Cardiac septum (tissue), 1 donor: ENCODE results near the gene USF2. TPM values are rescaled to one million over a fixed set of nuclear protein-coding genes. Genes with fewer than 3 reads are reported as not detected.

Experiments used
- DNase-seq: peaks from one replicate; pipeline ENCODE4 v3.0.0-alpha.2; 2020; ENCODE audit warnings: low spot score
- intact Hi-C: fragments of 100-400 bp; cut with DNase I; formaldehyde crosslinking; loops from one replicate; pipeline ENCODE4 v1.14.0; 2022
- total RNA-seq: library from RNA; stranded (reverse); fragmentation: NEBNext Ultra II Directional; extraction: Animal tissue kit (Norgen Biotek cat#: 25700); gene quantifications from one replicate; pipeline ENCODE4 v1.2.1, GENCODE V29; 2021
- donor health status: DM: no; HTN: no; CAD: no.

The USF2 gene
- total RNA-seq, 1 donor from 2014 or later: 174 TPM

DNA sequence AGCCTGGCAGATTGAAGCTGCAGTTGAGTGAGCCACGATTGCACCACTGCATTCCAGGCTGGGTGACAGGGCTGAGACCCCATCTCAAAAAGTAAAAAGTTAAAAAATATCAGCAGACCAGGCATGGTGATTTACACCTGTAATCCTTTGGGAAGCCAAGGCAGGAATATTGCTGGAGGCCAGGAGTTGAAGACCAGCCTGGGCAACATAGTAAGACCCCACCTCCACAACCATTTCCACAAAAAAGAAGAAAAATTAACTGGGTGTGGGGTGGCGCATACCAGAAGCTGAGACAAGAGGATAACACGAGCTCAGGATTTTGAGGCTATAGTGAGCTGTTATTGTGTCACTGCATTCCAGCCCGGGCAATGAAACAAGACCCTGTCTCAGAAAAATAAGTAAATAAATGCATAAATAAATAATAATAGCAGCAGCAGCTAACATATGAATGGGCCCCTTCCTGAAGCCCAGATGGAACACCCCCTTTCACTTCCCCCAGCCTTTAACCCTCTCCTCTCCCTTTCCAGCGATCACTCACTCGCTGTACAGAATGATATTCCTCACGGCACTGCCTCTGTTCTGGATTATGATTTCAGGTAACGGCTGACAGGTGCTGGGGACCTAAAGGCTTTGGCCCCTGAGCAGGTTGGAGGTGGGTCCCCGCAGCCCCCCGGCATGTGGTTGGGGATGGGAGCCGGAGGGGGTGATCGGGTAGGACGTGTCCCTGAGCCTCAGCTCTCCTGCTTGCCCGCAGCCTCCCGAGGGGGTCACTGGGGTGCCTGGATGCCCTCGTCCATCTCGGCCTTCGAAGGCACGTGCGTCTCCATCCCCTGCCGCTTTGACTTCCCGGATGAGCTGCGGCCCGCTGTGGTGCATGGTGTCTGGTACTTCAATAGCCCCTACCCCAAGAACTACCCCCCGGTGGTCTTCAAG, 26.4 kb downstream of the USF2 start:
- intact Hi-C loops: no loop called here
- no peak for DNase-seq

DNA sequence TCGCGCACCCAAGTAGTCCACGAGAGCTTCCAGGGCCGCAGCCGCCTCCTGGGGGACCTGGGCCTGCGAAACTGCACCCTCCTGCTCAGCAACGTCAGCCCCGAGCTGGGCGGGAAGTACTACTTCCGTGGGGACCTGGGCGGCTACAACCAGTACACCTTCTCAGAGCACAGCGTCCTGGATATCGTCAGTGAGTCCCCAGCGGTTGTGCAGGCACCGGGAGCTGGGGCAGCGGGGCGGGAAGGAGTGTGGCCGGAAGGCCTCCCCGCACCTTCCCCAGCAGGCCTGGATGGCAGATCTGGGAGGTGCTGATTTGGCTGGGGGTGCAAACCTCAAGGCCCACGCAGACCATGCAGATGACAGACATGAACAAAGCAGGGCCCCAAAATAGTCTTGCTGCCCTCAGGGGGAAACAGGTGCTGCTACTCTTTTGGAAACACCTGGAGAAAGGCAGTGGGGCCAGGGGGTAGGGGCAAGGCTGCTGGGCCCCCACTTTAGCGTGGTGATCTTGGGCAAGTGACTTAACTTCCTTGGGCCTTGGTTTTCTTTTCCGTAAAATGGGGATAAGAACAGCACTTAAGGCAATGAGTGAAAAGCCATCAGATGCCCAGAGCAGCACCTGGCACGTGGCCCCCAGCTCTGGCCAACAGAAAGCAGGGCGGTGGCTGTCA, 27.2 kb downstream of the USF2 start:
- no peak for DNase-seq

DNA sequence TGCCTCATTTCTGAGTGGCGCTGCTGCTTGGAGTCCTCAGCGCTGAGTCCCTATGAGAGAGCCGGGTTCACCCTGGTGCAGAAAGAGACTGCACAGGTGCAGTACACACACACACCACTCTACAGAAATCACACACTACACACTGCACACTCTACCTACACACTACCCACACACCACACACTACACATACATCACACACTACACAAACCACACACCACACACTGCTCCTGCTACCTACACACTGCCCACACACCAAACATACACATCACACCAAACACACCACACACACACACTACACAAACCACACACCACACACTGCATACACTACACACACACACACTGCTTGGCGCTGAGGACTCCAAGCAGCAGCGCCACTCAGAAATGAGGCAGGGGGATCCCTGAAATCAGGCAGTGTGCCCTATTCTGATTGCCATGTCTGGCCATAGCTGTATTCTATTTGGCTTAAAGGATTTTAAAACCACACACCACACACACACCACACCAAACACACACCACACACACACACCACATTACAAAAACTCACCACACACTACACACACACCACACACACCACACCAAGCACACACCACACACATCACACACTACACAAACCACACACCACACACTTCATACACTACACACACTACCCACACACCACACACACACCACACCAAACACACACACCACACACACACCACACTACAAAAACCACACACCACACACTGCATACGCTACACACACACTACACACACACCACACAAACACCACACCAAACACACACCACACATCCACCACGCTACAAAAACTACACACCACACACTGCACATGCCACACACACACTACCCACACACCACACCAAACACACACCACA, 28.1 kb downstream of the USF2 start:
- DNase-seq: no peak
- intact Hi-C loops: no loop called here

More for the DNA sequence above, 27.2 kb downstream of the USF2 start:
- intact Hi-C loops: no loop called here

DNA sequence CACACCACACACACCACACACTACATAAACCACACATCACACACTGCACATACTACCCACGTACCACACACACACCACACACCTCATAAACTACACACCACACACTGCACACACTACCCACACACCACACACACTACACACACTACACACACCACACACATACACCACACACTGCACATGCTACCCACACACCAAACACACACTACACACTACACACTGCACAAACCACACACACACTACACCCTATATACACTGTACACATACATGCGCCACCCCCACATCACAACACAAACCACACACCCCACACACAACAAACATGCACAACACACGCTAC, 28.7 kb downstream of the USF2 start:
- DNase-seq: no peak
- intact Hi-C loops: no loop called here

DNA sequence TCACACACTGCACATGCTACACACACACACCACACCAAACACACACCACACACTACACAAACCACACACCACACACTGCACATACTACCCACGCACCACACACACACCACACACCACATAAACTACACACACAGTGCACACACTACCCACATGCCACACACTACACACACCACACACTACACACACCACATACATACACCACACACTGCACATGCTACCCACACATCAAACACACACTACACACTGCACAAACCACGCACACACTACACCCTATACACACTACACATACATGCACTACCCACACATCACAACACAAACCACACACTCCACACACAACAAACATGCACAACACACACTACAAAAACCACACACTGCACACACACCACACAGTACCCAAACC, 29.2 kb downstream of the USF2 start:
- intact Hi-C loops: no loop called here
- DNase-seq: no peak

DNA sequence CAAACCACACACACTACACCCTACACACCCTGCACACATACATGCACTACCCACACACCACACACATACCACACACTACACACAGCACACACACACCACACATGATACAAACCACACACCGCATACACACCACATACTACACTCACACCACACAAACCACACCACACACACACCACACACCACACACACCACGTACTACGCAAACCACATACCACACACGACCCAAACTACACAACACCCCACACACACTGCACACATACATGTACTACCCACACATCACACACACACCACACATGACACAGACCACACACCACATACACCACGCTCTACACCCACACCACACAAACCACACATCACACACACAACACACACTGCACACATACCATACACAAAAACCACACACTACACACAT, 29.8 kb downstream of the USF2 start:
- intact Hi-C loops: no loop called here
- no peak for DNase-seq

DNA sequence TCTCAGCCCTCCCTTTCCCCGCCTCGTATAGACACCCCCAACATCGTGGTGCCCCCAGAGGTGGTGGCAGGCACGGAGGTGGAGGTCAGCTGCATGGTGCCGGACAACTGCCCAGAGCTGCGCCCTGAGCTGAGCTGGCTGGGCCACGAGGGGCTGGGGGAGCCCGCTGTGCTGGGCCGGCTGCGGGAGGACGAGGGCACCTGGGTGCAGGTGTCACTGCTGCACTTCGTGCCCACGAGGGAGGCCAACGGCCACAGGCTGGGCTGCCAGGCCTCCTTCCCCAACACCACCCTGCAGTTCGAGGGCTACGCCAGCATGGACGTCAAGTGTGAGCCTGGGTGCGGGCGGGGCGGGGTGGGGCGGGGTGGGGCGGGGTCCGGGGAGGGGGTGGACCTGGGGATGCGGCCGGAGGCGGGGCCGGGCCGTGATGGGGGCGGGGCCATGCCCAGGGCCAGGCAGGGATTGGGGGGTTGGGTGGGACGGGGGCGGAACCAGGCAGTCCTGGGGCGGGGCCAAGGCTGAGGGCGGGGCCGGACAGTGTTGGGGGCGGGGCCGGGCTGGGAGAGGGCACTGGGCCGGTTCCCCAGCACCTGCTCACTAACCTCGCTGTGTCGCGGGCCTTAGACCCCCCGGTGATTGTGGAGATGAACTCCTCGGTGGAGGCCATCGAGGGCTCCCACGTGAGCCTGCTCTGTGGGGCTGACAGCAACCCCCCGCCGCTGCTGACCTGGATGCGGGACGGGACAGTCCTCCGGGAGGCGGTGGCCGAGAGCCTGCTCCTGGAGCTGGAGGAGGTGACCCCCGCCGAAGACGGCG, 31.0 kb downstream of the USF2 start:
- DNase-seq: no peak
- intact Hi-C loops: no loop called here

DNA sequence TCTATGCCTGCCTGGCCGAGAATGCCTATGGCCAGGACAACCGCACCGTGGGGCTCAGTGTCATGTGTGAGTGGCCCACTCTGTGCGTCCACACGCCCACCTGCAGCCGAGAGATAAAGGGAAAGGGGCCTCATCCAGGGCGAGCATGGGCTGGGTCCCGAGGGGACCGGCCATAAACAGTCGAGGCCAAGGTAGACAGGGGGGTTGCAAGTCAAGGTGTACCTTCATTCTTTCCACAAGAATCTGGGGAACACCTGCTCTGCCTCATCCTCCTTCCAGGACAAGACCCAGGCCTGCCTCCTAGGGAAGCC, 31.5 kb downstream of the USF2 start:
- no peak for DNase-seq
- intact Hi-C loops: no loop called here

DNA sequence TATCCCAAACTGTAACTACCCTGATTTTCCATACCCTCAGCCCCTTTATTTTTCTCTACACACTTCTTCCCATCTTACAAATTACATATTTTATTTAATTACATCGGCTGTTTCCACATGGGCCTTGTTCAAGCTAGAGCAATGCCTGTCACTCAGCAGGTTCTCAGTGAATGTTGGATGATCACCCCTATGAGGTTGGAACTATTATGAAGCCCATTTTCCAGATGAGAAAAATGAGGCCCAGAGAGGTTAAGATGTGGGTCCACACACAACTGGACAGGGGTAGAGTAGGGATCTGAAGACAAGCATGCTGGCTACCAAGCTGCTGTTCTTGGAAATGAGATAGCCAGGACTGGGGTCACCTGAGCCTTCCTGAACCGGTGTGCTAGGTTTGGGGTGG, 33.2 kb downstream of the USF2 start:
- DNase-seq: no peak
- intact Hi-C loops: no loop called here

DNA sequence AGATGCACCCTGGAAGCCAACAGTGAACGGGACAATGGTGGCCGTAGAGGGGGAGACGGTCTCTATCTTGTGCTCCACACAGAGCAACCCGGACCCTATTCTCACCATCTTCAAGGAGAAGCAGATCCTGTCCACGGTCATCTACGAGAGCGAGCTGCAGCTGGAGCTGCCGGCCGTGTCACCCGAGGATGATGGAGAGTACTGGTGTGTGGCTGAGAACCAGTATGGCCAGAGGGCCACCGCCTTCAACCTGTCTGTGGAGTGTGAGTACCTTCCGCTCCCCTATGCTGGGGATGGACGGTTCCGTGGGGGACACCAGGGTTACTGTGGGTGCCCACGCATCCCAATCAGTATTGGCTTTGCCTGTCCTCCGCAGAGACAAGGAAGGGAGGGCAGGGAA, 33.7 kb downstream of the USF2 start:
- no peak for DNase-seq
- intact Hi-C loops: no loop called here

DNA sequence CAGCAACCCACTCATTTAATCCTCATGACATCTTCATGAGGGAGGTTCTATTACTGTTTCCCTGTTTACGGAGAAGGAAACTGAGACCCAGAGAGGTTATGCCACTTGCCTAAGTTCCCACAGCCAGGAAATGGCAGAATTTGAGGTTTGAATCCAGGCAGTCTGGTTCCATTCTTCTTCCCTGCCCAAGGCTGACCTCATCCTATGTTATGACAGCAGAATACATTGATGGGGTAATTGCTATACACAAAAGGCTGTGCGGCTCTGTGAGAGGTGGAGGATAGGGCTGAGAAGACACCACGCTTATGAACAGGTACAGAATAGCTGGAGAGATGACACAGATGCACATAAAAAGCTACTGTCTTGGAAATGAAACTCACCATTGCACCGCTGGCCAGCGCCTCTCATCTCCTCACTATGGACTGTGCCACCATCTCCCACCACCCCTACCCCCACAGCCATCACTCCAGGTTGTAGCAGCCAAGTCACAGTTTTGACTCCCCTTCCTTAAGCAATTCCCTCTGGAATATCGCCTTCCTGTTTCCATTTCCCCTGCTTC, 34.7 kb downstream of the USF2 start:
- intact Hi-C loops: no loop called here
- DNase-seq: no peak

DNA sequence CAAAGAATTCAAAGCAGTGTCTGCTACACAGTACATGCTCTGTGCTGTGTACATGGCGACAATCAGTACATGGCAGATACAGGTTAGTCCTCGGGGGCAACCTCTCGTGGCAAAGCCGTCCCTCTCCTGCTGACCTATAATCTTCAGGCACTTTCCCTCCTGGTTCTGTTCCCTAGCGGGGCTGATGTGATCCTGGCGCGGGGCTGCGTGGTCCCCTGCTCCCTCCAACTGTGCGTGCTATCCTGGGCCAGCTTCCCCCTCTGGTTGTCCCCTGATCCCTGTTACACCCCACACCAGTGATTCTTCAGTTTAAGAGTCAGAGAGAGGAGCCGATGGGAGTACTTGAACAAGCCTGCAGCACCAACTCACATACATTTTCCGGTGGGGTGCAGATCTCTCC, 35.3 kb downstream of the USF2 start:
- intact Hi-C loops: no loop called here
- no peak for DNase-seq

DNA sequence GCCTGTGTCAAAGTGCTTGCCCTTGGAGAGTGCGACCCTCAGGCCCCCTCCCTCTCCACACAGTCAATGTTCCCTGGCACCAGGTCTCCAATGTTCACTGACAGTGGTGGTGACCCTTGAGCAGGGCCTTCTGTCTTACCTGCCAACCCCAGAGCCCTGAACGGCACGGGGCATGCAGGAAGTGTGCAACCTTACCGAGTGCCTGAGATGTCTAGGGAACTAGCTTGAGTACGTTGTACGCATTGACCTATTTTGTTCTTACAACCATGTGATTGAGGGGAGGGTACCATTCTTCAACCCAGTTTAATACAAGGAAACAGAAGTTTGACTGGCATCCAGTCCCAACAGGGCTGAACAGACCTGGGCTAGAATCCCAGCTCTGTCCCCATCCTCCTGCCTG, 36.4 kb downstream of the USF2 start:
- intact Hi-C loops: no loop called here
- no peak for DNase-seq

DNA sequence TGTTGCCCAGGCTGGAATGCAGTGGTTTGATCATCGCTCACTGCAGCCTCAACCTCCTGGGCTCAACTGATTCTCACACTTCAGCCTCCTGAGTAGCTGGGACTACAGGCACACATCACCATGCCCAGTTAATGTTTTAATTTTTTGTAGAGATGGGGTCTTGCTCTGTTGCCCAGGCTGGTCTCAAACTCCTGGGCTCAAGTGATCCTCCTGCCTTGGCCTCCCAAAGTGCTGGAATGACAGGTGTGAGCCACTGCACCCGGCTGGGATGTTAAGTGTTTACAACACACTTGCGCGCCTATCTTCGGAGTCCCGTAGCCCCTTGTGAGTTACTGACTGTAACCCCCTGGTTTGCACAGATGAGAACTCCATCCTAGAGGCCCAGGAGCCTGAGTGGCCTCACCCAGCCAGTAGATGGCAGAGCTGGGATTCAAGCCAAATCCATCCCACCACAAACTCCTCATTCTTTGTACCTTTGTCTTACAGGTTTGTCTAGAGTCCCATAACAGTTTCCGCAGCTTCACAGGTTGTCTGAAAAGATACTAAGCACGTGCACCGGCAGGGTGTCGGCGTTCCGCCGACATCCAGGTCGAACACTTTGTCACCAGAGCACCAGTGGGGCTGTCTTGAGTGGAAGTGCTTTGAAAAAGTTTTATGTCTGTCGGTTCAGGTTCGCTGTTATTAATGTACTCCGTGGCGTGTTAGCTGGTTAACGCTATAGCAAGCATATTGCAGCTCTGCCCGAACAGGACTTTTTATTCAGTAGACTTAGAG, 37.9 kb downstream of the USF2 start:
- intact Hi-C loops: no loop called here

DNA sequence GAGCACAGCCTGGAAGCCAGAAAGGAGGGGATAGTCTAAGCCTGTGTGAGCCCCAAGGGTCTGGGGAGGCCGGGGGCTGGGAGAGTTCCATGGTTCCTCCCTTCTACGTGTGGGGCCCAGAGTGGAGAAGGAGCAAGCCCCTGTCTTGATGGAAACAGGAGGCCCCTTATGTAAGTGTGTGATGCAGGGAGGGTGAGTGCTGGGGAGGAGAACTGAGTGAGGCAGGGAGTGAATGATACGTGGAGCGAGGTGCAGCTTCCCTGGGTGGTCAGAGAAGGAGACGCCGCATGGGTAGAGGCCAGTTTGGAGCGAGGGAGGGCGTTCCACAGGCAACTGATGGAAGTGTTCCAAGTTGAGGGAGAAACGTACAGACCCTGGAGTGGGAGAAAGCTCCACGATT, 39.2 kb downstream of the USF2 start:
- DNase-seq: no peak

More for the DNA sequence above, 37.9 kb downstream of the USF2 start:
- DNase-seq: no peak

DNA sequence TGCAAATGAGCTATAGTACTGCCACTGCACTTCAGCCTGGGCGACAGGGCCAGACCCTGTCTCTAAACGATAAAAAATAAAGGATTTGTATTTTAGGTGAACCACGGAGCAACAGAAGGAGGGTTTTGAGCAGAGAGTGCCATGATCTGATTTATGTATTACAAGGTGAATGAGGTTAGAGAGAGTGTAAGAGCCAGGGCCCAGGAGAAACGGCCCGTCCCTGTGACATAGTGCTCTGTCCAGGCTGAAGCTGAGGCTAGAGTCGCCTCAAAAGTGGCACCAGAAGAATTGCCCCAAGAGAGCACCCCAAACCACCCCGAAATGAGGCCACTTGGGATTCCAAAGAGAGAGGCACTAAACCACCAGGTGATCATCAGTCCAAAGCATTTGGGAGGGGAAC, 40.1 kb downstream of the USF2 start:
- intact Hi-C loops: no loop called here
- DNase-seq: no peak

More for the DNA sequence above, 39.2 kb downstream of the USF2 start:
- intact Hi-C loops: no loop called here

DNA sequence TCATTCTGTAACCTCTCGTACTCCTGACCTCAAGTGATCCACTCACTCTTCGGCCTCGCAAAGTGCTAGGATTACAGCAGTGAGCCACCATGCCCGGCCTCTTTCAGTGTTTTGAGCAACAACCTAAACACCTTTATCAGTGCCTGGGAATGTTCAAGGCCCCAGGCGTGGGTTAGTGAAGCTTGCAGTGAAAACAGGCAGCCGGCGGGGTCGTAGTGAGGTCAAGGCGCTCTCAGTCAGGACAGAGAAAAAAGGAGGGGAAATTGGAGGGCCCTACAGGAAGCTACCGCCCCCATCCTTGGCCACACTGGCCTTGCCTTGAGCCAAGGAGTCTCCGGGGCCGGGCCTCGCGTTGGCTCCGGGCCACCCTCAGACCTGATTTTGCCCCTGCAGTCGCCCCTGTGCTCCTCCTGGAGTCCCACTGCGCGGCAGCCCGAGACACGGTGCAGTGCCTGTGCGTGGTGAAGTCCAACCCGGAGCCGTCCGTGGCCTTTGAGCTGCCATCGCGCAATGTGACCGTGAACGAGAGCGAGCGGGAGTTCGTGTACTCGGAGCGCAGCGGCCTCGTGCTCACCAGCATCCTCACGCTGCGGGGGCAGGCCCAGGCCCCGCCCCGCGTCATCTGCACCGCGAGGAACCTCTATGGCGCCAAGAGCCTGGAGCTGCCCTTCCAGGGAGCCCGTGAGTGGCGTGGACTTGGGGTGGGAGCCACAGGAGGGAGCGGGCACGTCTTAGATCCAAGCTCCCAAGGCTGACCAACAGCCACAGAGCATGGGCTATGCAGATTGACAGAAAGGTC, 40.9 kb downstream of the USF2 start:
- intact Hi-C loops: no loop called here
- DNase-seq: no peak

DNA sequence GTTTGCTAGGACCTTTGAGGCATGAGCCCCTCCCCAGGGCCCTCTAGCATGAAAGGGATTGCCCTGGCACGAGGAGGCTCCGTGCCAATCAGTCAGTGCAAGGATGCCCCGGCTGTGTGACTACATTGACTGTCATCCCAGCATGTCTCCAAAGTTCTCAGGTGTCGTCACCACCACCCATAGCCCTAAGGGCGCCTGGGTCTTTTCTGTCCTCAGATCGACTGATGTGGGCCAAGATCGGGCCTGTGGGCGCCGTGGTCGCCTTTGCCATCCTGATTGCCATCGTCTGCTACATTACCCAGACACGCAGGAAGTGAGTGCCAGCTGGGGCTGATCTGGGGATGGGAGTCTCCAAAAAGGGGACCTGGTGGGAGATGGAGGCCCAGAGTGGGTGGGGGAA, 41.6 kb downstream of the USF2 start:
- intact Hi-C loops: no loop called here
- DNase-seq: no peak
